Fibroblast of lung (primary cell): ENCODE measurements around the gene PLD1. TPM values are rescaled to one million over a fixed set of nuclear protein-coding genes. Genes with fewer than 3 reads are reported as not detected.

Source experiments
- DNase-seq, 2 donors: peaks; one replicate each; pipeline versions ENCODE4 v3.0.0 to v3.0.0-alpha.2; 2010; ENCODE audit warnings: low read depth in 2 of 2
- H2AFZ ChIP-seq: 2 replicates; pipeline ENCODE4 v1.5.1; 2012; ENCODE audit warnings: low read length, control low read depth, inconsistent platforms
- H3K27ac ChIP-seq: 2 replicates; pipeline ENCODE4 v1.5.1; 2011; ENCODE audit warnings: low read length, control low read depth; ENCODE audit not compliant: insufficient read depth
- H3K27me3 ChIP-seq: 2 replicates; pipeline ENCODE4 v1.5.1; 2011; ENCODE audit warnings: mild to moderate bottlenecking, low read length; ENCODE audit not compliant: control insufficient read depth, insufficient read depth
- H3K36me3 ChIP-seq: 2 replicates; pipeline ENCODE4 v1.5.1; 2011; ENCODE audit warnings: low read length; ENCODE audit not compliant: control insufficient read depth, insufficient read depth
- H3K4me1 ChIP-seq: 2 replicates; pipeline ENCODE4 v1.5.1; 2011; ENCODE audit warnings: low read length; ENCODE audit not compliant: control insufficient read depth, insufficient read depth; ENCODE audit errors: extremely low read depth
- H3K4me2 ChIP-seq: 2 replicates; pipeline ENCODE4 v1.5.1; 2011; ENCODE audit warnings: low read length, control low read depth; ENCODE audit not compliant: insufficient read depth; ENCODE audit errors: extremely low read depth
- H3K4me3 ChIP-seq, 4 experiments: fragments of 200-600 bp in 1 of 4; sonication (generic) in 1 of 4; replicated peaks in 1 of 4; 2 replicates each; pipeline ENCODE4 v1.5.1; 2011 to 2016; ENCODE audit warnings: low read length in 4 of 4, low read depth in 3 of 4, mild to moderate bottlenecking in 3 of 4, control low read depth in 2 of 4, inconsistent platforms in 1 of 4, mixed read lengths in 1 of 4; ENCODE audit not compliant: insufficient read depth in 1 of 4; ENCODE audit errors: control extremely low read depth in 1 of 4
- H3K79me2 ChIP-seq: 2 replicates; pipeline ENCODE4 v1.5.1; 2012; ENCODE audit warnings: mild to moderate bottlenecking, low read length, inconsistent platforms; ENCODE audit not compliant: control insufficient read depth, insufficient read depth
- H3K9ac ChIP-seq: 2 replicates; pipeline ENCODE4 v1.5.1; 2011; ENCODE audit warnings: mild to moderate bottlenecking, low read length, control low read depth; ENCODE audit not compliant: insufficient read depth
- H3K9me3 ChIP-seq: 2 replicates; pipeline ENCODE4 v1.5.1; 2012; ENCODE audit warnings: low read depth, low read length; ENCODE audit not compliant: control insufficient read depth, insufficient read depth
- H4K20me1 ChIP-seq: 2 replicates; pipeline ENCODE4 v1.5.1; 2011; ENCODE audit warnings: low read length; ENCODE audit not compliant: control insufficient read depth, insufficient read depth; ENCODE audit errors: extremely low read depth
- CTCF ChIP-seq, 2 donors: IDR thresholded peaks in 1 of 2; conservative IDR thresholded peaks in 1 of 2; 1 replicate in 1 of 2; 2 replicates in 1 of 2; pipeline ENCODE4 v1.5.1; 2011 to 2012; ENCODE audit warnings: low read length in 2 of 2, control low read depth in 1 of 2, inconsistent platforms in 1 of 2, low read depth in 1 of 2, mild to moderate bottlenecking in 1 of 2
- EZH2 ChIP-seq: IDR thresholded peaks from 2 replicates; pipeline ENCODE4 v1.5.1; 2012; ENCODE audit warnings: low read length, control low read depth, mild to moderate bottlenecking; ENCODE audit errors: missing control alignments
- polyA plus RNA-seq, 2 donors: library from polyadenylated mRNA; depleted of rRNA in 1 of 2; stranded (reverse) in 1 of 2; unstranded in 1 of 2; fragments of >200 nt; gene quantifications; 2 replicates each; pipeline ENCODE4 v1.2.1, GENCODE V29; 2011 to 2012; ENCODE audit warnings: missing spikeins in 1 of 2
- total RNA-seq: library from RNA; depleted of rRNA; stranded (reverse); fragments of >200 nt; gene quantifications from 2 replicates; pipeline ENCODE4 v1.2.1, GENCODE V29; 2014

PLD1 gene
- total and polyA plus RNA-seq, 2 donors (not counting 1 experiment from before 2014, with no cell fraction given) = 10.8 to 18.8 TPM

- H3K4me1 ChIP-seq = peaks cover 17% of the 10 kb centered on the region
Measured at GRCh38 chr3:171806200-171807128, 3.8 kb downstream of the PLD1 start.

GRCh38 chr3:171805687-171806086, 4.6 kb downstream of the PLD1 start:
- Histone ChIP-seq H3K4me3 (no peak overlapping the region), H3K79me2 (no peaks in the 10 kb centered on the region), H3K27me3 (no peaks in the 10 kb centered on the region), H4K20me1 (no peaks in the 10 kb centered on the region), H3K36me3 (no peaks in the 10 kb centered on the region), H3K9me3 (no peaks in the 10 kb centered on the region), H3K9ac (no peak overlapping the region), H3K4me1 (peaks cover 17% of the 10 kb centered on the region), H3K27ac (peak overlapping the region; percentile 70), H3K4me2 (no peak overlapping the region), H2AFZ (no peak overlapping the region)
- TF ChIP-seq CTCF (conservative IDR thresholded peaks at IDR 0.05 in 1 of 2, IDR thresholded peaks at IDR 0.05 in 1 of 2; ENCODE audit: low read depth in 1 of 2, low read length in 2 of 2) = no peak
- no peak for TF ChIP-seq EZH2
- no peak for DNase-seq

More at GRCh38 chr3:171806200-171807128, 3.8 kb downstream of the PLD1 start:
- no peaks in the 10 kb centered on the region for H4K20me1 ChIP-seq
- H3K79me2 ChIP-seq = no peaks in the 10 kb centered on the region
- H3K27me3 ChIP-seq = no peaks in the 10 kb centered on the region
- H2AFZ ChIP-seq = no peak overlapping the region
- H3K9ac ChIP-seq = peak overlapping the region; percentile 16
- H3K27ac ChIP-seq = peak overlapping the region; percentile 70
- peak overlapping the region; percentile 61 for H3K4me2 ChIP-seq
- DNase-seq = peak; percentile 75 to 95
- H3K9me3 ChIP-seq = no peaks in the 10 kb centered on the region
- no peaks in the 10 kb centered on the region for H3K36me3 ChIP-seq
- TF ChIP-seq EZH2 = no peak
- no peak for TF ChIP-seq CTCF (conservative IDR thresholded peaks at IDR 0.05 in 1 of 2, IDR thresholded peaks at IDR 0.05 in 1 of 2; ENCODE audit: low read depth in 1 of 2, low read length in 2 of 2)
- H3K4me3 ChIP-seq = no peak overlapping the region

GRCh38 chr3:171804618-171805389, 5.5 kb downstream of the PLD1 start:
- H2AFZ ChIP-seq = no peak overlapping the region
- H3K27ac ChIP-seq = peak overlapping the region; percentile 70
- no peak overlapping the region for H3K9ac ChIP-seq
- H3K4me2 ChIP-seq = no peak overlapping the region
- TF ChIP-seq CTCF (conservative IDR thresholded peaks at IDR 0.05 in 1 of 2, IDR thresholded peaks at IDR 0.05 in 1 of 2; ENCODE audit: low read depth in 1 of 2, low read length in 2 of 2) (no peak), EZH2 (no peak)
- H3K36me3 ChIP-seq = no peaks in the 10 kb centered on the region
- peaks cover 17% of the 10 kb centered on the region for H3K4me1 ChIP-seq
- no peaks in the 10 kb centered on the region for H3K27me3 ChIP-seq
- H4K20me1 ChIP-seq = no peaks in the 10 kb centered on the region
- no peak overlapping the region for H3K4me3 ChIP-seq
- no peaks in the 10 kb centered on the region for H3K9me3 ChIP-seq
- peak; percentile 76 to 82 for DNase-seq
- no peaks in the 10 kb centered on the region for H3K79me2 ChIP-seq
